Measurements from ENCODE around the gene SALL2.

Gene SALL2

DNA sequence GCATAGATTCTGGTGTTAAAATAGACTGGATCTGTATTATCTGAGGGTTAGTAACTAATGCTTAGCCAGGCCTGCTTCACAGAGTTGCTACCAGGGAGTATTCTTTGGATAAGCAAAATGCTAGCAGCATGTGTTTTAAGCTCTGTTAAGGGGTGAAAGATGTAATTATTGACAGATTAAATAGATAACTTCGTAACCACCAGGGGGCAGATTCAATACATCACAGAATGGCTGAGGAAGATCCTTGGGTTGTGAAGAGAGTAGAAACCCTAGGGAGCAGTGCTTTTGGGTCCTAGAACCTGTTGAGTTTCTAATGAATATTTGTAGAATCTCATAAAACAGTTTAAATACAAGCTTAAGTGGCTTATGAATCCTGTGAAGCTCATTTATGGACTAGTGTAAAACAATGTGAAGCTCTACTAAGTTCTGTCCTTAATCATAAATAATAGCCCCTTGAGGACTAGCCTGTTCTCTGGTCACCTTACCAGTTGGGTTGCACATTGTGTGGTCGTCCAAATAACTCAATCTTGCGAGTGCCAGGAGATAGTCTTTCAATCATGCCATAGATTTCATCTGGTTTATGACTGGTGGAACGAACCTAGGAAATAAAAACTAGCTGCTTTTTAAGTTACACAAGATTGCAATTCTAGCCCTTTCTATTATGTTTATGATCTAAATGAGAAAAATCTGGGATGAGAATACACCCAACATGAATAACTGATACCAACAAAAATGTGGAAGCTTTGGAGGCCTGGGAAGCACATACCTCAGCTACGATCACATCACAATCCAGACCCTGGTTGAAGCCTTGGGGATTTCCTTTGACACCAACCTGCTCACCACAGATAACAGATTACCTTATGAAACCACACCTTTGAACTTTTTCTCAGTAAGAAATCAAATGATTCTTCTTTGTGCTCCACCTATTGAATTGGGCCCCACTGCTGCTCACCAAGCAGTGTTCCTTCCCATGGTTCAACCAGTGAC, 27.3 kb downstream of the SALL2 start:
- H3K27me3 ChIP-seq (ENCODE audit: insufficient read depth, poor library complexity, severe bottlenecking), result no peaks in the 10 kb centered on the region
- TF ChIP-seq CTCF (IDR thresholded peaks at IDR 0.05; ENCODE audit: insufficient read depth, low read length) (no peak), SPI1 (IDR thresholded peaks at IDR 0.05; ENCODE audit: borderline replicate concordance, low read depth) (no peak), GABPA (IDR thresholded peaks at IDR 0.05; ENCODE audit: low read depth) (no peak), REST (IDR thresholded peaks at IDR 0.05; ENCODE audit: insufficient replicate concordance, low read depth) (no peak), POLR2AphosphoS5 (IDR thresholded peaks at IDR 0.05; ENCODE audit: low read depth) (no peak)
- H3K27ac ChIP-seq (replicated peaks), result no peak overlapping the region
- DNase-seq (ENCODE audit: low read depth in 1 of 2, low spot score in 1 of 2), result peak; percentile 37 to 39
- no peak overlapping the region for H3K4me3 ChIP-seq (replicated peaks; ENCODE audit: insufficient read depth, low read length)

DNA sequence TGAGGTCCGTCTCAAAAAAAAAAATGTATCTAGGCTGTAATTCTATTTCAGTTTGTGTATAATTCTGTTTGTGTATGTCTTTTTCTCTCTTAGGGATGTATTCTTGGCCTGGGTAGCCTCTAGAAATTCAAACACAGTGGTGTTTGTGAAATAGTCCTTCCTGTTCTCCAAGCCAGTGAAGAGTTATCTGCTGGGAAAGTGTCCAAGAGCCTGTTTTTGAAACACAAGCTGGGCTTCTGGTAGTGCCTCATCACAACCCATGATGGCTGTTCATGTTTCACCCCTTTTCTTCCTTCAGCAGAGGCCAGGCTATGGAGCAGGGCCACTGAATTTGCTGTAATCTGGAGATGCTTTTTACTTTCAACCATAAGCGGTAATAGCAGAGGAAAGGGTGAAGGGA, 29.7 kb downstream of the SALL2 start:
- TF ChIP-seq GABPA (IDR thresholded peaks at IDR 0.05; ENCODE audit: low read depth) (no peak), CTCF (IDR thresholded peaks at IDR 0.05; ENCODE audit: insufficient read depth, low read length) (no peak)
- H3K27ac ChIP-seq (replicated peaks), result no peak overlapping the region
- DNase-seq (ENCODE audit: low read depth in 1 of 2, low spot score in 1 of 2), result no peak
- H3K27me3 ChIP-seq (ENCODE audit: insufficient read depth, poor library complexity, severe bottlenecking), result no peaks in the 10 kb centered on the region
- no peak overlapping the region for H3K4me3 ChIP-seq (replicated peaks; ENCODE audit: insufficient read depth, low read length)

DNA sequence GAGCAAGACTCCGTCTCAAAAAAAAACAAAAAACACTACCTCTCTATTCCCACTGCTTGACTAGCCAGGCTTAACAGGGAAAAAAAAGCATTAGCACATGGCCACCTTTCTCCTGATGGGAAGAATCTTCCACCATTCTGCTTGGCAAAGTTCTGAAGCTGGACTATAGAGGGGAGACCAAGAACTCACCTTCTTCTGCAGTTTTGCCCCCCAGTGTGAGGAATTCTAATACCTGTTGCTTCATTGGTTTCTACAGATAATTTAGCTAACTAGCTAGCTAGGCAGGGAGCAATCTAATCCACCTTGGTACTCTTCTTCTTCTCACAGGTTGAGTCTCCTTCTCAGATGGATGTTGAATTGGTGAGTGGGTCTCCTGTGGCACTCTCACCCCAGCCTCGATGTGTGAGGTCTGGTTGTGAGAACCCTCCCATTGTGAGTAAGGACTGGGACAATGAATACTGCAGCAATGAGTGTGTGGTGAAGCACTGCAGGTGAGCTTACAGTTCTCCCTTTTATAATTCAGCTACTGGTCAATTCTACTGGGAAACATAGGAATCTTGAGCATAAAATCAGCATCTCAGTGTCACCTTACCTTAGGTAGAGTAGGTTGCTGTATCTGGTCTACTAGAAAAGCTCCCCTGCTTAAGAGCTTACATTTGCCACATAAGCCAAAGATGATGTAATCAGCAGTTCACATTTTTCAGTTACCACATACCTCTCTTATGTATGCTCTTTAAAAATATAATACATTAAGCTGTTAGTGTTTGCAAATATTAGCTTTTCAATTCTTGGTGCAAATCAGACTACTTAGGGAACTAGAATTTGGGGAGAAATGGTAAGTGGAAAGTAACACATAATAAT, 31.0 kb downstream of the SALL2 start:
- H3K27me3 ChIP-seq (ENCODE audit: insufficient read depth, poor library complexity, severe bottlenecking), result no peaks in the 10 kb centered on the region
- H3K4me3 ChIP-seq (replicated peaks; ENCODE audit: insufficient read depth, low read length), result no peak overlapping the region
- TF ChIP-seq SPI1 (IDR thresholded peaks at IDR 0.05; ENCODE audit: borderline replicate concordance, low read depth) (no peak), REST (IDR thresholded peaks at IDR 0.05; ENCODE audit: insufficient replicate concordance, low read depth) (no peak), CTCF (IDR thresholded peaks at IDR 0.05; ENCODE audit: insufficient read depth, low read length) (no peak), GABPA (IDR thresholded peaks at IDR 0.05; ENCODE audit: low read depth) (no peak), POLR2AphosphoS5 (IDR thresholded peaks at IDR 0.05; ENCODE audit: low read depth) (no peak)
- DNase-seq (ENCODE audit: low read depth in 1 of 2, low spot score in 1 of 2), result peak; percentile 17 to 29
- peak overlapping the region; percentile 18 for H3K27ac ChIP-seq (replicated peaks)

Data from HL-60 (cell line).